Loucy (cell line): Measurements from ENCODE around the gene FZD4.

Source experiments
- EZH2phosphoT487 ChIP-seq: fragments of 200-600 bp; IDR thresholded peaks from 2 replicates; pipeline ENCODE4 v1.6.1; 2018; ENCODE audit warnings: antibody characterized with exemption, mild to moderate bottlenecking, moderate library complexity, borderline replicate concordance
- TF ChIP-seq, protein P1 (sequence below): fragments of 200-600 bp; sonication (generic); conservative IDR thresholded peaks from 2 replicates; pipeline ENCODE4 v1.5.1; 2014; ENCODE audit warnings: mild to moderate bottlenecking, antibody characterized with exemption, low read length

DNA sequence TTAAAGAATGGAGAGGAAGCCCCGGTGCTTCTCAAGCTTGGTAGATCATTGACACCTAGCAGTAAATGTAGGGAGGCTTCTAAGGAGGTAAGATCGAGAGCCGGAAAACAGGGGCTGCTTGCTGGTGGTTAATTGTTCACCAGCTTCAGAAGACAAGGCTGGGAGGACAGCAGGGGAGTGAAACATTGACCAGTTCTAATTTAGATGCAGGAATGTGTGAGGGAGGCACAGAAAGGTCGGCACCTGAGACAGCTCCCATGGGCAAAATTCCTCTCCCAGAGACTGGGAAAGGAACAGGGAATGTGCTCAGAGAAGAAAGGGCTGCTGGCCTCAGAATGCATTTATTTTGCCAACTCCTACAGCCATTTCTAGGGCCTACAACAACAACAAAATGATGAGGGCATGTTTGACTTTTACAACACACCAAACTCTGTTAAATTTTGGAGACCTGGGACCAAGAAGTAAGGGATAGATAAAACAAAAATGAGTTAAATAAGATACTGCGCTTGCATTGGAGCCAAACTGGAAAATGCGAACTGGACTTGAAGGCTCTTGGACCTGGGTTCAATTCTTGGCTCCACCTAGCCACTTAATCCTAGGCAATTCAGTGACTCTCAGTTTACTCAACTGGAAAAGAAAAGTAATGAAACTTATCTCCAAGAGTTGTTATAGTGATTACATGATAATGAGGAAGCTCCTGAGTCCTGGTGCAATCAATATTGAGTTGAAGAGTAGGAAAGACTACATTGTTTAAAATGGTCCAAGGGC, 31.0 kb downstream of the FZD4 start:
- TF ChIP-seq, protein P1, sequence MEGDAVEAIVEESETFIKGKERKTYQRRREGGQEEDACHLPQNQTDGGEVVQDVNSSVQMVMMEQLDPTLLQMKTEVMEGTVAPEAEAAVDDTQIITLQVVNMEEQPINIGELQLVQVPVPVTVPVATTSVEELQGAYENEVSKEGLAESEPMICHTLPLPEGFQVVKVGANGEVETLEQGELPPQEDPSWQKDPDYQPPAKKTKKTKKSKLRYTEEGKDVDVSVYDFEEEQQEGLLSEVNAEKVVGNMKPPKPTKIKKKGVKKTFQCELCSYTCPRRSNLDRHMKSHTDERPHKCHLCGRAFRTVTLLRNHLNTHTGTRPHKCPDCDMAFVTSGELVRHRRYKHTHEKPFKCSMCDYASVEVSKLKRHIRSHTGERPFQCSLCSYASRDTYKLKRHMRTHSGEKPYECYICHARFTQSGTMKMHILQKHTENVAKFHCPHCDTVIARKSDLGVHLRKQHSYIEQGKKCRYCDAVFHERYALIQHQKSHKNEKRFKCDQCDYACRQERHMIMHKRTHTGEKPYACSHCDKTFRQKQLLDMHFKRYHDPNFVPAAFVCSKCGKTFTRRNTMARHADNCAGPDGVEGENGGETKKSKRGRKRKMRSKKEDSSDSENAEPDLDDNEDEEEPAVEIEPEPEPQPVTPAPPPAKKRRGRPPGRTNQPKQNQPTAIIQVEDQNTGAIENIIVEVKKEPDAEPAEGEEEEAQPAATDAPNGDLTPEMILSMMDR, result no peak
- no peak for TF ChIP-seq EZH2phosphoT487
